Mesenchymal stem cell (in vitro differentiated cells and primary cell): ENCODE data around the gene MANEA.
"Not testable (repeated sequence)": the region's sequence is repeated elsewhere in the genome, so short reads cannot be mapped to it uniquely, and the experiment has no call there.

Source experiments
- DNase-seq: peaks from one replicate; pipeline ENCODE4 v3.0.0-alpha.2; 2013
- H2AFZ ChIP-seq: one replicate; pipeline ENCODE4 v1.6.1; 2013; ENCODE audit warnings: low read depth, mild to moderate bottlenecking, control low read depth, inconsistent platforms, low read length, moderate library complexity
- H2AK5ac ChIP-seq: 2 replicates; pipeline ENCODE4 v1.6.1; 2013; ENCODE audit warnings: low read length, moderate library complexity, mild to moderate bottlenecking, inconsistent platforms; ENCODE audit not compliant: severe bottlenecking
- H2BK120ac ChIP-seq: one replicate; pipeline ENCODE4 v1.6.1; 2013; ENCODE audit warnings: low read depth, mild to moderate bottlenecking, inconsistent platforms, low read length, moderate library complexity
- H2BK12ac ChIP-seq, 2 experiments: one replicate each; pipeline ENCODE4 v1.6.1; 2013; ENCODE audit warnings: inconsistent platforms in 2 of 2, low read length in 2 of 2, mild to moderate bottlenecking in 2 of 2, moderate library complexity in 2 of 2, control low read depth in 1 of 2
- H2BK15ac ChIP-seq: one replicate; pipeline ENCODE4 v1.6.1; 2013; ENCODE audit warnings: mild to moderate bottlenecking, low read depth, inconsistent platforms; ENCODE audit not compliant: poor library complexity, severe bottlenecking
- H2BK5ac ChIP-seq: 2 replicates; pipeline ENCODE4 v1.6.1; 2013; ENCODE audit warnings: low read depth, mild to moderate bottlenecking, low read length, control low read depth, inconsistent platforms; ENCODE audit not compliant: poor library complexity, severe bottlenecking
- H3K14ac ChIP-seq, 2 experiments: one replicate each; pipeline ENCODE4 v1.6.1; 2013; ENCODE audit warnings: inconsistent platforms in 2 of 2, low read length in 2 of 2, control low read depth in 1 of 2, mild to moderate bottlenecking in 1 of 2, moderate library complexity in 1 of 2
- H3K18ac ChIP-seq, 2 experiments: one replicate each; pipeline ENCODE4 v1.6.1; 2013; ENCODE audit warnings: inconsistent platforms in 2 of 2, low read length in 2 of 2, control low read depth in 1 of 2, low read depth in 1 of 2, mild to moderate bottlenecking in 1 of 2
- H3K23ac ChIP-seq, 2 experiments: one replicate each; pipeline ENCODE4 v1.6.1; 2013; ENCODE audit warnings: inconsistent platforms in 2 of 2, low read length in 2 of 2, mild to moderate bottlenecking in 2 of 2, moderate library complexity in 2 of 2, control low read depth in 1 of 2
- H3K27ac ChIP-seq: 2 replicates; pipeline ENCODE4 v1.5.1; 2013; ENCODE audit warnings: mild to moderate bottlenecking, moderate library complexity, low read length, control low read depth, inconsistent platforms; ENCODE audit not compliant: poor library complexity, severe bottlenecking
- H3K27me3 ChIP-seq, 2 experiments: 2 replicates each; pipeline versions ENCODE4 v1.6.1 to v1.7.0; 2013; ENCODE audit warnings: low read length in 2 of 2, mild to moderate bottlenecking in 2 of 2, moderate library complexity in 2 of 2, control low read depth in 1 of 2, inconsistent platforms in 1 of 2; ENCODE audit not compliant: control insufficient read depth in 1 of 2, insufficient read depth in 1 of 2
- H3K36me3 ChIP-seq, 2 experiments: 2 replicates each; pipeline versions ENCODE4 v1.6.1 to v1.7.0; 2013; ENCODE audit warnings: low read length in 2 of 2, control low read depth in 1 of 2, inconsistent platforms in 1 of 2, low read depth in 1 of 2, mild to moderate bottlenecking in 1 of 2; ENCODE audit not compliant: insufficient read depth in 2 of 2, control insufficient read depth in 1 of 2
- H3K4ac ChIP-seq, 2 experiments: one replicate each; pipeline ENCODE4 v1.6.1; 2013; ENCODE audit warnings: inconsistent platforms in 2 of 2, low read length in 2 of 2, mild to moderate bottlenecking in 2 of 2, moderate library complexity in 2 of 2, control low read depth in 1 of 2, low read depth in 1 of 2
- H3K4me1 ChIP-seq: 2 replicates; pipeline ENCODE4 v1.6.1; 2013; ENCODE audit warnings: low read depth, low read length, control low read depth; ENCODE audit not compliant: control insufficient read depth, insufficient read depth
- H3K4me2 ChIP-seq: 2 replicates; pipeline ENCODE4 v1.6.1; 2013; ENCODE audit warnings: low read length, mild to moderate bottlenecking, inconsistent platforms; ENCODE audit not compliant: poor library complexity, severe bottlenecking
- H3K4me3 ChIP-seq, 2 experiments: 2 replicates each; pipeline versions ENCODE4 v1.5.1 to v1.7.0; 2013; ENCODE audit warnings: low read length in 2 of 2, mild to moderate bottlenecking in 2 of 2, control low read depth in 1 of 2, low read depth in 1 of 2; ENCODE audit not compliant: insufficient read depth in 1 of 2
- H3K79me1 ChIP-seq: replicated peaks from 2 replicates; pipeline ENCODE4 v1.6.1; 2013; ENCODE audit warnings: mild to moderate bottlenecking, control low read depth, low read length, inconsistent platforms; ENCODE audit not compliant: poor library complexity, severe bottlenecking
- H3K9ac ChIP-seq: 2 replicates; pipeline ENCODE4 v1.7.0; 2013; ENCODE audit warnings: mild to moderate bottlenecking, low read length, moderate library complexity
- H3K9me3 ChIP-seq: 2 replicates; pipeline ENCODE4 v1.7.0; 2013; ENCODE audit warnings: mild to moderate bottlenecking, low read length; ENCODE audit not compliant: control insufficient read depth
- H4K8ac ChIP-seq: one replicate; pipeline ENCODE4 v1.6.1; 2013; ENCODE audit warnings: inconsistent platforms, mild to moderate bottlenecking, low read length, moderate library complexity
- H4K91ac ChIP-seq: one replicate; pipeline ENCODE4 v1.6.1; 2013; ENCODE audit warnings: mild to moderate bottlenecking, low read length, inconsistent platforms
- WGBS: methylation state at CpG from one replicate; pipeline ENCODE4 v1.1.7; 2013; ENCODE audit warnings: mixed read lengths; 5-methylcytosine and 5-hydroxymethylcytosine counted together

MANEA gene

DNA sequence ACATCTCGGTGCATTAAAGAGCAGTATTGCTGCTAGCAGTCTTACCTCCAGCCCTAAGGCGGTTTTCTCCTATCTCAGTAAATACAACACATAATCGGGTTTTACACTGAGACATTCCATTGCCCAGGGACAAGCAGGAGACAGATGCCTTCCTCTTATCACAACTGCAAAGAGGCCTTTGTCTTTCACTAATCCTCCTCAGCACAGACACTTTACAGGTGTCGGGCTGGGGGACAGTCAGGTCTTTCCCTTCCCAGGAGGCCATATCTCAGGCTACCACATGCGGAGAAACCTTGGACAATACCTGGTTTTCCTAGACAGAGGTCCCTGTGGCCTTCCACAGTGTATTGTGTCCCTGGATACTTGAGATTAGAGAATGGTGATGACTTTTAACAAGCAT is 16.4 kb upstream of the MANEA start:
- not testable (repeated sequence) for H2BK5ac ChIP-seq

DNA sequence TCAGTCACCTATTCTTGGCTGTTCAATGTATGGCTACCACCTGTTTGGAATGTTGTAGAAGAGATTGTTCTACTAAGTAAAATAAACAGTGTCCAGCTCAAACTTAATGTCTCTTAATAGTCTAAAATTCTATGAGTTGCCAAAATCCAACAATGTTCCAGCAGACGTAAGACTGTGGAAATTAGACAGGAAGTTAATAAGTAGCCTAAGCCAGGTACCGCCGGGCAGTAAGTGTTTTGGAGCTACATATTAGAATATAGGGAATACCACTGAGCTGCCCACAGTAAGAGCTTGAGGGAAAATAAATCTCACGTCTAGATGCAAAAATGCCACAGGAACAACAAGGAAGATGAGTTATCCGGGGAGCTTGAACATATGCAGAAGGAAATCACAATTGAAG is 7.8 kb upstream of the MANEA start:
- H2BK12ac ChIP-seq, result no peak overlapping the region
- no peak overlapping the region for H4K91ac ChIP-seq
- H2AK5ac ChIP-seq, result no peak overlapping the region
- H3K14ac ChIP-seq, result no peak overlapping the region
- H3K27me3 ChIP-seq, result no peaks in the 10 kb centered on the region
- no peak overlapping the region for H3K18ac ChIP-seq
- no peak overlapping the region for H3K4ac ChIP-seq
- WGBS, result 97% methylated on average over 5 of the region's 5 CpGs
- H3K36me3 ChIP-seq, result no peaks in the 10 kb centered on the region
- peaks cover 10% of the 10 kb centered on the region for H3K79me1 ChIP-seq
- H3K9me3 ChIP-seq, result no peaks in the 10 kb centered on the region
- no peak overlapping the region for H3K4me2 ChIP-seq
- no peak overlapping the region for H2AFZ ChIP-seq
- H3K23ac ChIP-seq, result no peak overlapping the region
- no peak overlapping the region for H3K4me3 ChIP-seq
- no peak overlapping the region for H3K9ac ChIP-seq
- H3K4me1 ChIP-seq, result no peaks in the 10 kb centered on the region
- DNase-seq, result no peak
- no peak overlapping the region for H4K8ac ChIP-seq
- no peak overlapping the region for H3K27ac ChIP-seq
- no peak overlapping the region for H2BK120ac ChIP-seq
- no peak overlapping the region for H2BK5ac ChIP-seq
- no peak overlapping the region for H2BK15ac ChIP-seq

More for the DNA sequence above, 16.4 kb upstream of the MANEA start:
- H3K23ac ChIP-seq, H3K27ac ChIP-seq, H3K4me2 ChIP-seq, H3K14ac ChIP-seq, H3K18ac ChIP-seq, H4K8ac ChIP-seq, H3K9me3 ChIP-seq, H3K27me3 ChIP-seq, H4K91ac ChIP-seq, H3K4me3 ChIP-seq, H2BK120ac ChIP-seq, H2BK15ac ChIP-seq, H3K4ac ChIP-seq, DNase-seq, H2BK12ac ChIP-seq, H3K4me1 ChIP-seq, H2AK5ac ChIP-seq, H3K9ac ChIP-seq, H2AFZ ChIP-seq, H3K36me3 ChIP-seq, H3K79me1 ChIP-seq: not testable (repeated sequence)
- 71% methylated on average over 4 of the region's 5 CpGs for WGBS

DNA sequence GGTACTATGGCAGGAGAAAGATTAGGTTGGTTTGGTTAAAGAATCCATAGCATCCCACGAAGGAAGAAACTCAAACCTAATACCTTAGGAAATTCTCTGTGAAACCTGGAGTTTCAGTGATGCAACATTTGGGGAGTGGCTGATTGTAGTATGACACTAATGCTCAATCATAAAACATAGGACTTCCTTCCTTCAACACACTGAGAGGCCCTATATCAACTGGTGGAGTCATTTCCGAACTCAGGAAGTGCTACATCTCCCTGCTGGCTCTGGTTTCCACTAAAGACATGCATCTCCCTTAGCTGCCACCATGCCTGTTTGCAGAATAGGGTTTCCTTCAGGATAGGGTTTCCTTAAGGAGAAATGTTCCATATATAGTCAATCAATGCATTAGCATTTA is 5.2 kb upstream of the MANEA start:
- Histone ChIP-seq H3K4me3 (no peak overlapping the region), H3K23ac (no peak overlapping the region), H3K4ac (no peak overlapping the region), H3K36me3 (no peaks in the 10 kb centered on the region), H2AK5ac (no peak overlapping the region), H4K91ac (no peak overlapping the region), H2BK15ac (no peak overlapping the region), H3K9ac (no peak overlapping the region), H3K27me3 (no peaks in the 10 kb centered on the region), H2BK5ac (no peak overlapping the region), H2AFZ (no peak overlapping the region), H2BK12ac (no peak overlapping the region), H3K18ac (no peak overlapping the region), H3K79me1 (peaks cover 10% of the 10 kb centered on the region), H2BK120ac (no peak overlapping the region), H3K27ac (no peak overlapping the region), H3K4me2 (no peak overlapping the region), H3K9me3 (no peaks in the 10 kb centered on the region), H4K8ac (no peak overlapping the region), H3K4me1 (no peaks in the 10 kb centered on the region), H3K14ac (no peak overlapping the region)
- no CpG with 5 or more reads among the region's 2 CpGs for WGBS
- no peak for DNase-seq

DNA sequence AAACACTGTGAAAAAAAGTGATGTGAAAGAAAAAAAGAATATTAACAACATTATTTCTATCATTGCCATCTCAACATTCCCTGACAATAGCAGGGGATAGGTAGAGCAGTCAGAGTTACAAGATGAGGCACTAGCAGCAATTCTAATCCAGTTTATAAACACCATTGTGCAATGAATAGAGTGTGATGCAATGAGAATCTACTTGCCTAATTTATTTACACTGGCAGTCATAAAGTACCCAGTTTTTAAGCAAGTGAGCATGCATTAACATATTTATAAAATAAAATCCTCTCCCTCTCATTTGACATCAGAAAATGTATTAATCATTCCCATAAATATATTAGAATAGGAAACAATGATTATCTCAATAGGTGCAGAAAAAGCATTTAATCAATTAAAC is 2.5 kb upstream of the MANEA start:
- H3K79me1 ChIP-seq, result peaks cover 12% of the 10 kb centered on the region
- peak overlapping the region in 1 of 2 experiments; percentile 92 for H3K4me3 ChIP-seq
- H3K27me3 ChIP-seq, result no peaks in the 10 kb centered on the region
- no peaks in the 10 kb centered on the region for H3K4me1 ChIP-seq
- H4K8ac ChIP-seq, result no peak overlapping the region
- H2BK15ac ChIP-seq, result no peak overlapping the region
- H2BK120ac ChIP-seq, result no peak overlapping the region
- no peak overlapping the region for H2BK5ac ChIP-seq
- no peaks in the 10 kb centered on the region for H3K36me3 ChIP-seq
- H3K4me2 ChIP-seq, result no peak overlapping the region
- H2AK5ac ChIP-seq, result no peak overlapping the region
- no peak overlapping the region for H3K23ac ChIP-seq
- no peak overlapping the region for H2AFZ ChIP-seq
- H3K18ac ChIP-seq, result no peak overlapping the region
- no peak overlapping the region for H2BK12ac ChIP-seq
- H3K9ac ChIP-seq, result peak overlapping the region; percentile 9
- DNase-seq, result peak; percentile 75
- H3K14ac ChIP-seq, result no peak overlapping the region
- no peak overlapping the region for H3K27ac ChIP-seq
- no peaks in the 10 kb centered on the region for H3K9me3 ChIP-seq
- no peak overlapping the region for H4K91ac ChIP-seq
- H3K4ac ChIP-seq, result no peak overlapping the region
